ENCODE results near the gene VGLL4. TPM values are rescaled to one million over a fixed set of nuclear protein-coding genes. Genes with fewer than 3 reads are reported as not detected.

VGLL4 gene
- total RNA-seq, 1 experiment from 2014 or later: 42.1 TPM

DNA sequence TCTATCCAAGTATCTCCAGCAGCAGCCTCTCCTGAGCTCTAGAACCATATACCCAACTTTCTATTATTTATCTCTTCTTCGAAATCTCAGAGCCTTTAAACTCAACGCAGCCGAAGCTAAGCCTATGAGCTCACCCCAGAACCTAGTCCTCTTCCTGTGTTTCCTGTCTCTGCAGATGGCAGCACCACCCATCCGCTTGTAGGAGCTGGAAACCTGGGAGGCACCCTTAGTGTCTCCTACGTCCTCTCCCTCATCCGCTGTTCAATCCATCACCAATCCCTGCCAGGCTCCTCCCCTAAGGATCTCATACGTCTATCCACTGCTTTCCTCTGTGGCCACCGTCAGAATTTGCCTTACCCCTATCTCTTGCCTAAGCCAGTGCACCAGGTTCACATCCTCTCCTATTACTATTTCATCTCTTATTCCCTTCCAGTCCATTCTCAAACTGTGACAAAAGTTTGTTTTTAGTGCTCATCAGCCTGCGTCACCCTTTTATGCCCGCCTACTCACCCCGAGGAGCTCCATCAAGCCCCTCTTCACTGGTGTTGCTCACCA is 9.6 kb downstream of the VGLL4 start:
- Mint-ChIP-seq H3K27ac (peak overlapping the region in 1 of 3 experiments; percentile 52; a peak in 2 of 7 replicates), H3K4me3 (no peak overlapping the region; a peak in 1 of 5 replicates), H3K4me1 (peaks cover 51 to 57% of the 10 kb centered on the region in 2 experiments), H3K9me3 (no peaks in the 10 kb centered on the region; a peak in 1 of 5 replicates), H3K27me3 (ENCODE audit: low read depth) (no peaks in the 10 kb centered on the region), H3K36me3 (ENCODE audit: insufficient read depth in 1 of 3, low read depth in 3 of 3) (no peaks in the 10 kb centered on the region; a peak in 1 of 7 replicates)
- Histone ChIP-seq H4K8ac (replicated peaks; ENCODE audit: insufficient read length, low read depth, low read length) (no peak overlapping the region), H2BK5ac (ENCODE audit: insufficient read length, low read length) (no peak overlapping the region), H2BK12ac (ENCODE audit: insufficient read length, low read depth, low read length) (no peak overlapping the region), H3K4me2 (ENCODE audit: insufficient read depth, insufficient read length, low read length) (no peak overlapping the region), H2BK120ac (ENCODE audit: low read depth, low read length, poor library complexity, severe bottlenecking) (no peak overlapping the region), H3K27ac (ENCODE audit: insufficient read length, low read depth, low read length) (no peak overlapping the region), H3K9me3 (ENCODE audit: control insufficient read depth, low read depth, low read length) (no peaks in the 10 kb centered on the region), H4K91ac (ENCODE audit: insufficient read length, low read depth, low read length) (no peak overlapping the region), H3K23ac (ENCODE audit: insufficient read length, low read depth, low read length) (no peak overlapping the region), H3K18ac (ENCODE audit: insufficient read length, low read depth, low read length) (no peak overlapping the region), H3K4me1 (ENCODE audit: insufficient read depth, low read length) (peaks cover 20% of the 10 kb centered on the region; the same call in 1 of the 2 replicates), H2BK15ac (ENCODE audit: low read depth, low read length) (no peak overlapping the region), H4K20me1 (ENCODE audit: control insufficient read depth, insufficient read depth, insufficient read length) (no peaks in the 10 kb centered on the region), H2AK5ac (ENCODE audit: insufficient read length, low read length) (no peak overlapping the region), H3K56ac (ENCODE audit: insufficient read length, low read depth, low read length) (no peak overlapping the region), H2AFZ (ENCODE audit: low read length) (no peak overlapping the region), H3K14ac (ENCODE audit: insufficient read depth, low read length) (no peak overlapping the region), H3T11ph (ENCODE audit: low read length) (no peak overlapping the region), H3K23me2 (ENCODE audit: insufficient read length, low read depth, low read length, poor library complexity, severe bottlenecking) (no peaks in the 10 kb centered on the region), H3K79me1 (ENCODE audit: insufficient read depth, low read depth, low read length, poor library complexity, severe bottlenecking) (peaks cover 5% of the 10 kb centered on the region), H4K5ac (ENCODE audit: insufficient read length, low read depth, low read length) (no peak overlapping the region), H2BK20ac (ENCODE audit: low read depth, low read length, poor library complexity, severe bottlenecking) (no peak overlapping the region), H3K9ac (ENCODE audit: extremely low read depth, insufficient read length, low read length) (no peak overlapping the region), H3K27me3 (ENCODE audit: insufficient read depth, low read length) (no peaks in the 10 kb centered on the region), H3K79me2 (ENCODE audit: insufficient read depth, low read length) (peaks cover 35% of the 10 kb centered on the region; the same call in 1 of the 2 replicates), H3K4ac (ENCODE audit: low read depth, low read length) (no peak overlapping the region)
- no CpG with 5 or more reads among the region's 11 CpGs for WGBS (ENCODE audit: extremely low coverage, insufficient read length, low lambda C conversion rate)
- DNase-seq: no peak
- TF ChIP-seq, protein P1, sequence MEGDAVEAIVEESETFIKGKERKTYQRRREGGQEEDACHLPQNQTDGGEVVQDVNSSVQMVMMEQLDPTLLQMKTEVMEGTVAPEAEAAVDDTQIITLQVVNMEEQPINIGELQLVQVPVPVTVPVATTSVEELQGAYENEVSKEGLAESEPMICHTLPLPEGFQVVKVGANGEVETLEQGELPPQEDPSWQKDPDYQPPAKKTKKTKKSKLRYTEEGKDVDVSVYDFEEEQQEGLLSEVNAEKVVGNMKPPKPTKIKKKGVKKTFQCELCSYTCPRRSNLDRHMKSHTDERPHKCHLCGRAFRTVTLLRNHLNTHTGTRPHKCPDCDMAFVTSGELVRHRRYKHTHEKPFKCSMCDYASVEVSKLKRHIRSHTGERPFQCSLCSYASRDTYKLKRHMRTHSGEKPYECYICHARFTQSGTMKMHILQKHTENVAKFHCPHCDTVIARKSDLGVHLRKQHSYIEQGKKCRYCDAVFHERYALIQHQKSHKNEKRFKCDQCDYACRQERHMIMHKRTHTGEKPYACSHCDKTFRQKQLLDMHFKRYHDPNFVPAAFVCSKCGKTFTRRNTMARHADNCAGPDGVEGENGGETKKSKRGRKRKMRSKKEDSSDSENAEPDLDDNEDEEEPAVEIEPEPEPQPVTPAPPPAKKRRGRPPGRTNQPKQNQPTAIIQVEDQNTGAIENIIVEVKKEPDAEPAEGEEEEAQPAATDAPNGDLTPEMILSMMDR (conservative IDR thresholded peaks at IDR 0.05): no peak

Measured in H9 (cell line).